Nephron (organoid): Measurements from ENCODE around the gene ZNF860.

Experiments
- H3K27ac Mint-ChIP-seq, 3 experiments: 2 replicates each; pipeline ENCODE4 v1.8.0; 2020; ENCODE audit warnings: mixed read lengths in 3 of 3, mild to moderate bottlenecking in 2 of 3, moderate library complexity in 1 of 3
- H3K27me3 Mint-ChIP-seq: 2 replicates; pipeline ENCODE4 v1.8.0; 2021; ENCODE audit warnings: low read depth, mild to moderate bottlenecking, moderate library complexity, mixed read lengths
- H3K36me3 Mint-ChIP-seq: 2 replicates; pipeline ENCODE4 v1.8.0; 2020; ENCODE audit warnings: low read depth, mixed read lengths
- H3K4me1 Mint-ChIP-seq: 2 replicates; pipeline ENCODE4 v1.8.0; 2020; ENCODE audit warnings: mixed read lengths
- H3K4me3 Mint-ChIP-seq, 3 experiments: 2 replicates each; pipeline ENCODE4 v1.8.0; 2020; ENCODE audit warnings: mild to moderate bottlenecking in 3 of 3, mixed read lengths in 3 of 3, moderate library complexity in 2 of 3
- H3K9me3 Mint-ChIP-seq: 2 replicates; pipeline ENCODE4 v1.8.0; 2020; ENCODE audit warnings: mixed read lengths
- TF ChIP-seq, protein P1 (sequence below), 3 experiments: fragments of 200-600 bp; sonication (generic); IDR thresholded peaks; one replicate each; pipeline ENCODE4 v1.5.0; 2021; ENCODE audit warnings: antibody characterized with exemption in 3 of 3; ENCODE audit not compliant: unreplicated experiment in 3 of 3

ZNF860 gene

DNA sequence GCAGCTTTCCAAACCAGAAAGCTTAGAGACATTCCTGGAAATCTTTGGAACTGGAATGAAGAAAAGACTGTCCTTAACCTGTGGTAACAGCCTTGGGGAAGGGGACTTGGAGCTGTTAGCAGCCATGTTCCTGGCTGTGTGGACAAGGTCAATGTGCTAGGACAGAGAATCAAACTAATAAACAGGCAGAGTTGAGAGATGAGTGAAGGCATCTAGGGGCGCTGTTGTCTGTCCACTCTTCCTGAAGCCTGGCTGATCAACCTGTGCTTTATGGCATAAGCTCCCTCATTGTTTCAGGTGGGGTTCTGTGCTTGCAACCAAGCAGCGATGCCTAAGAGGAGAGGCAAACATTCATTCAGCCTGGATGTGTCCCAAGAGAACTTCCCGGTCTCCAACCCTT, 19.3 kb downstream of the ZNF860 start:
- H3K4me3 Mint-ChIP-seq = no peak overlapping the region
- no peaks in the 10 kb centered on the region for H3K36me3 Mint-ChIP-seq
- no peaks in the 10 kb centered on the region for H3K9me3 Mint-ChIP-seq
- TF ChIP-seq, protein P1, sequence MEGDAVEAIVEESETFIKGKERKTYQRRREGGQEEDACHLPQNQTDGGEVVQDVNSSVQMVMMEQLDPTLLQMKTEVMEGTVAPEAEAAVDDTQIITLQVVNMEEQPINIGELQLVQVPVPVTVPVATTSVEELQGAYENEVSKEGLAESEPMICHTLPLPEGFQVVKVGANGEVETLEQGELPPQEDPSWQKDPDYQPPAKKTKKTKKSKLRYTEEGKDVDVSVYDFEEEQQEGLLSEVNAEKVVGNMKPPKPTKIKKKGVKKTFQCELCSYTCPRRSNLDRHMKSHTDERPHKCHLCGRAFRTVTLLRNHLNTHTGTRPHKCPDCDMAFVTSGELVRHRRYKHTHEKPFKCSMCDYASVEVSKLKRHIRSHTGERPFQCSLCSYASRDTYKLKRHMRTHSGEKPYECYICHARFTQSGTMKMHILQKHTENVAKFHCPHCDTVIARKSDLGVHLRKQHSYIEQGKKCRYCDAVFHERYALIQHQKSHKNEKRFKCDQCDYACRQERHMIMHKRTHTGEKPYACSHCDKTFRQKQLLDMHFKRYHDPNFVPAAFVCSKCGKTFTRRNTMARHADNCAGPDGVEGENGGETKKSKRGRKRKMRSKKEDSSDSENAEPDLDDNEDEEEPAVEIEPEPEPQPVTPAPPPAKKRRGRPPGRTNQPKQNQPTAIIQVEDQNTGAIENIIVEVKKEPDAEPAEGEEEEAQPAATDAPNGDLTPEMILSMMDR (IDR thresholded peaks at IDR 0.05; ENCODE audit: unreplicated experiment in 3 of 3) = no peak
- peaks cover 5% of the 10 kb centered on the region for H3K4me1 Mint-ChIP-seq
- no peak overlapping the region for H3K27ac Mint-ChIP-seq
- H3K27me3 Mint-ChIP-seq = peaks cover 5% of the 10 kb centered on the region

DNA sequence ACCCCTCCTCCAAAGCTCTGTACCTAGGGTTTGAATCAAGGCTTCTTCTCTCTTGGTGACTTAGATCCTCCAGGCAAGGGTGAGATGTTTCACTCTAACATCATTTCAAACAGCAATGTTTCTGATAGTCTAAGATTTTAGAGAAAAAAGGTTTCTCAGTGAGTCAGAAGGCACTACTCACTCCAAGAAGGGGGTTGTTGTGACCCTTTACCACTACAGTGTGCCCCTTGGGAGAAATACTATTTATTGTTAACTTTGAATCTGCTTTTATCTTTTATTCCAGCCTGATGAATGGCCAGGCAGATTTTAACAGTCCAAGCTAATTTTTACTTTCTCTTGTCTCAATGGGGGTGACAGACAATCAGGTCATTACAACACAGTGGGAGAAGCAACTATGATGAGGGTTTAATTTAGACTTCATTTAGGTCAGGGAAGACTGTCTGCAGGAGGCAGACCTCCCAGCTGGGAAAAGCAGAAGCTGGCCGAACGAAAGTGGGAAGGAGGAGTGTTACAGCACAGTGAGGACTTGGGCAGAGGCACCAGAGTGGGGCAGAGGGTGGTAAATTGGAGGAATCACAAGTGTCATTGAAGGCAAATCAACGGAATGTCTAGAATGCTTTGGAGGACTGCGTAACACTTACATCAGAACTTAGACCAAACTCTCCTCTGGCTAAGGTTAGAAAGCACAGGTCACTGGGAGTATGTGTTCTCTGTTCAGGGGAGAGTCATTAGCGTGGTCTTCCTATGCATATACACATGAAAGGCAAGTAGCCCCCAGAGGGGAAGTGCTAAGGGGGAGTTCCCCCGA, 21.2 kb downstream of the ZNF860 start:
- Mint-ChIP-seq H3K27me3 (peaks cover 5% of the 10 kb centered on the region), H3K4me1 (peaks cover 5% of the 10 kb centered on the region), H3K4me3 (no peak overlapping the region), H3K9me3 (no peaks in the 10 kb centered on the region), H3K36me3 (no peaks in the 10 kb centered on the region), H3K27ac (no peak overlapping the region)
- TF ChIP-seq, protein P1 (IDR thresholded peaks at IDR 0.05; ENCODE audit: unreplicated experiment in 3 of 3) = no peak

DNA sequence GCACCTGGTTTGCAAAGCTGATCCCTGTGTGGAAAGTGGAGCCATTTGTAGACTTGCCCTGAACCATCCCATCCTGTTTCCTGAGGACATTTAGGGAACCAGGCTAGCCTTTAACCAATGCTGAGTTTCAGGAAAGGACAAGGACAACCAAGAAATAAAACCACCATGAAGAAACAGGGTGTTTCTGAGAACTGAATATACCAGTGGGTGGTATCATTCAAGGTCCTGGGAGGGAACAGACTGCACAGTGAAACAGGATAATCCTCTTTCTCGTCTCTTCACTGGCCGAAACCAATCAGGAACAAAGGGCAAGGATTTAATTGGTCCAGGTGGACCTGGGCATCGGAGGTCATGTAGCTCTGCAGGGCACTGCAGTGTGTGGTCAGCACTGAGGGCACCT, 21.8 kb downstream of the ZNF860 start:
- H3K4me3 Mint-ChIP-seq = no peak overlapping the region
- TF ChIP-seq, protein P1 (IDR thresholded peaks at IDR 0.05; ENCODE audit: unreplicated experiment in 3 of 3) = no peak
- H3K36me3 Mint-ChIP-seq = no peaks in the 10 kb centered on the region
- H3K27me3 Mint-ChIP-seq = peaks cover 5% of the 10 kb centered on the region
- H3K27ac Mint-ChIP-seq = no peak overlapping the region
- H3K9me3 Mint-ChIP-seq = no peaks in the 10 kb centered on the region
- H3K4me1 Mint-ChIP-seq = peaks cover 5% of the 10 kb centered on the region

DNA sequence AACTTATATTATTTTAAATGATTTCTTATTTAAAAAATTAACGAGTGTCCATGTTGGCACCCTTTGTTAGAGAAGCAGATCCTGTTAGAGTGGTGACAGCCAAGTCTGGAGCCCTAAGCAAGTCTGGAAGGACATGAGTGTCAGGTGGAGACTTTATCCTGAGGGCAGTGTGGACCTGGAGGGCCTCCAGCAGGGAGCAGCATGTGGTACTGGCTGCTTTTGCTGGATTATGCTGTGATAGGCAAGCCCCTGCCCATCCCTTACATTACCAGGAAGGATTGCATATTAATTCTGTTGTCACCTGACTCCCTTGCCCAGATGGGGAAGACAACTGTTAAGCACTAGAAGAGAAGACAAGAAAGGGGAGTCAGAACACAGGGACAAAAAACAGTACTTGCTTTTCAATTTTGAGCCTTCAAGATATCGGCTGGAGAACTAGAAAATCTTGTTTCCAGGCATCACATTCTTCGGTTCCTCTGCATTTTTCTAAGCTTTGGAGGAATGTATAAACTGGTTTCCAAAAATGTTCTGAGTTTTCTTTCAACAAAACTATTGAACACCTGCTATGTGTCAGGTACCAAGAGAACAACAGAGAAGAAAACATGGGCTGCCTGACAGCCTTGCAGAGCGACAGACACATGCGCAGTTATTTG, 22.7 kb downstream of the ZNF860 start:
- TF ChIP-seq, protein P1 (IDR thresholded peaks at IDR 0.05; ENCODE audit: unreplicated experiment in 3 of 3) = peak in 1 of 3 experiments; percentile 14
- Mint-ChIP-seq H3K9me3 (peaks cover 1% of the 10 kb centered on the region), H3K36me3 (no peaks in the 10 kb centered on the region), H3K27me3 (peaks cover 5% of the 10 kb centered on the region), H3K4me1 (peaks cover 5% of the 10 kb centered on the region), H3K27ac (no peak overlapping the region), H3K4me3 (no peak overlapping the region)

DNA sequence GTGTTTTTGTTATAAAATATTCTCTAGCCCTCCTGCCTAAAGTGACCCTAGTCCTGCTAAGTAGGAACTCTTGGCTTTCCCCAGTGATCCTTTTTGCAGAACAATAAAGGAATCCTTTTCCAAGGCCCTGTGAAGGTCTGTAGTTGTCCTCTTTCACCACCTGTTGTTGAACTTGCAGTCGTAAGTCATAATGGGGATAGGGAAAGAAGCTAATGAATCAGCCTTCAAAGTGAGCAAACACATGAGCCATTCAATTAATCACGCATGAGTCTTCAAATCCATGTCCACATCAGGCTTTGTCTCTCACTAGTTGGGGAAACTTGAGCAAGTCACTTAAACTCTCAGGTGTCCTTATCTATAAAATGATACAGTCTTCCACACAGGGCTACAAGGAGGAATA, 27.6 kb downstream of the ZNF860 start:
- Mint-ChIP-seq H3K9me3 (peaks cover 13% of the 10 kb centered on the region), H3K4me1 (no peaks in the 10 kb centered on the region), H3K27me3 (no peaks in the 10 kb centered on the region), H3K36me3 (no peaks in the 10 kb centered on the region), H3K4me3 (no peak overlapping the region), H3K27ac (no peak overlapping the region)
- TF ChIP-seq, protein P1 (IDR thresholded peaks at IDR 0.05; ENCODE audit: unreplicated experiment in 3 of 3) = no peak
